ENCODE results near the gene ITGA8. TPM values are rescaled to one million over a fixed set of nuclear protein-coding genes. Genes with fewer than 3 reads are reported as not detected.

The ITGA8 gene
- total RNA-seq, 1 experiment from 2014 or later = 0.02 TPM

- Histone ChIP-seq H4K20me1 (ENCODE audit: insufficient read depth) (no peaks in the 10 kb centered on the region), H3K79me2 (ENCODE audit: insufficient read depth, low read length) (no peaks in the 10 kb centered on the region), H3K4me2 (ENCODE audit: low read length) (no peak overlapping the region), H3K27me3 (ENCODE audit: insufficient read depth, low read length) (peaks cover 52% of the 10 kb centered on the region), H3K4me3 (replicated peaks in 1 of 2; ENCODE audit: low read depth in 1 of 2, low read length in 2 of 2) (no peak overlapping the region), H3K27ac (ENCODE audit: low read depth, low read length) (no peak overlapping the region), H3K9me3 (ENCODE audit: control insufficient read depth in 1 of 2, insufficient read depth in 1 of 2, low read depth in 1 of 2, low read length in 2 of 2) (no peaks in the 10 kb centered on the region), H3K36me3 (ENCODE audit: control insufficient read depth in 1 of 2, insufficient read depth in 2 of 2, low read length in 2 of 2) (no peaks in the 10 kb centered on the region), H3K9me2 (ENCODE audit: insufficient read depth) (no peaks in the 10 kb centered on the region), H2AFZ (ENCODE audit: low read depth, low read length, poor library complexity, severe bottlenecking) (no peak overlapping the region), H3K9ac (ENCODE audit: low read length) (no peak overlapping the region), H3K4me1 (ENCODE audit: control insufficient read depth in 1 of 2, insufficient read depth in 2 of 2, low read length in 2 of 2) (no peaks in the 10 kb centered on the region)
- ChIA-PET POLR2A (no interaction called here), RAD21 (ENCODE audit: low non-redundant PET in 1 of 2, low total read pairs in 2 of 2, uncharacterized antibody in 2 of 2, unreplicated experiment in 2 of 2) (no interaction called here), CTCF (interaction anchor here (1.4 kb wide), 1 partner anchor 8 kb away, joined by 3 read pairs; no protein-coding TSS in a partner anchor)
- no TSS peak for BruUV-seq (replicated peaks)
- TF ChIP-seq ELF1 (IDR thresholded peaks at IDR 0.05; ENCODE audit: borderline replicate concordance, low read depth) (no peak), RAD21 (IDR thresholded peaks at IDR 0.05; ENCODE audit: low read depth) (no peak), EZH2 (IDR thresholded peaks at IDR 0.05) (no peak), EGR1 (IDR thresholded peaks at IDR 0.05; ENCODE audit: low read depth) (no peak), CBX3 (IDR thresholded peaks at IDR 0.05; ENCODE audit: low read depth) (no peak), CEBPB (IDR thresholded peaks at IDR 0.05; ENCODE audit: low read depth) (no peak), SRF (IDR thresholded peaks at IDR 0.05; ENCODE audit: low read depth) (no peak), EZH2phosphoT487 (IDR thresholded peaks at IDR 0.05; ENCODE audit: borderline replicate concordance) (no peak), SIN3A (IDR thresholded peaks at IDR 0.05; ENCODE audit: low read depth) (no peak), YY1 (IDR thresholded peaks at IDR 0.05; ENCODE audit: extremely low read depth, insufficient replicate concordance, low read depth, low read length) (no peak), POLR2A (IDR thresholded peaks at IDR 0.05; ENCODE audit: borderline replicate concordance, extremely low read depth, insufficient read depth, insufficient read length) (no peak), ZNF274 (IDR thresholded peaks at IDR 0.05; ENCODE audit: low read depth, low read length) (no peak), TCF7L2 (IDR thresholded peaks at IDR 0.05; ENCODE audit: borderline replicate concordance, extremely low read depth, insufficient read depth, insufficient read length) (no peak), JUND (IDR thresholded peaks at IDR 0.05) (no peak)
- intact Hi-C loops (cut with micrococcal nuclease) = no loop called here
- DNase-seq (ENCODE audit: low read depth, low spot score) (no peak), ATAC-seq (no peak)
Observed at GRCh38 chr10:15485027-15485426, 234.7 kb downstream of the ITGA8 start.

GRCh38 chr10:15484128-15484527 lies 235.6 kb downstream of the ITGA8 start:
- ChIA-PET RAD21 (ENCODE audit: low non-redundant PET in 1 of 2, low total read pairs in 2 of 2, uncharacterized antibody in 2 of 2, unreplicated experiment in 2 of 2) (no interaction called here), CTCF (no interaction called here), POLR2A (no interaction called here)
- Histone ChIP-seq H3K4me2 (ENCODE audit: low read length) (no peak overlapping the region), H3K27me3 (ENCODE audit: insufficient read depth, low read length) (peaks cover 61% of the 10 kb centered on the region), H3K9me2 (ENCODE audit: insufficient read depth) (no peaks in the 10 kb centered on the region), H3K79me2 (ENCODE audit: insufficient read depth, low read length) (no peaks in the 10 kb centered on the region), H3K4me1 (ENCODE audit: control insufficient read depth in 1 of 2, insufficient read depth in 2 of 2, low read length in 2 of 2) (no peaks in the 10 kb centered on the region), H3K27ac (ENCODE audit: low read depth, low read length) (no peak overlapping the region), H3K36me3 (ENCODE audit: control insufficient read depth in 1 of 2, insufficient read depth in 2 of 2, low read length in 2 of 2) (no peaks in the 10 kb centered on the region), H3K9ac (ENCODE audit: low read length) (no peak overlapping the region), H2AFZ (ENCODE audit: low read depth, low read length, poor library complexity, severe bottlenecking) (no peak overlapping the region), H3K4me3 (replicated peaks in 1 of 2; ENCODE audit: low read depth in 1 of 2, low read length in 2 of 2) (no peak overlapping the region), H4K20me1 (ENCODE audit: insufficient read depth) (no peaks in the 10 kb centered on the region), H3K9me3 (ENCODE audit: control insufficient read depth in 1 of 2, insufficient read depth in 1 of 2, low read depth in 1 of 2, low read length in 2 of 2) (no peaks in the 10 kb centered on the region)
- ATAC-seq (no peak), DNase-seq (ENCODE audit: low read depth, low spot score) (no peak)
- no TSS peak for BruUV-seq (replicated peaks)
- TF ChIP-seq POLR2A (IDR thresholded peaks at IDR 0.05; ENCODE audit: borderline replicate concordance, extremely low read depth, insufficient read depth, insufficient read length) (no peak), EGR1 (IDR thresholded peaks at IDR 0.05; ENCODE audit: low read depth) (no peak), ATF3 (IDR thresholded peaks at IDR 0.05) (no peak), ZNF274 (IDR thresholded peaks at IDR 0.05; ENCODE audit: low read depth, low read length) (no peak)
- intact Hi-C loops (cut with micrococcal nuclease) = no loop called here
